GF-D8 (cell line): ENCODE results near the gene LAMB3.

Source experiments
- DNase-seq: peaks from one replicate; lab custom pipeline; 2025; lab: John Stamatoyannopoulos, UW

Gene LAMB3

GRCh38 chr1:209661071-209661470 is 8.8 kb upstream of the LAMB3 start:
- no peak for DNase-seq

GRCh38 chr1:209659909-209660308 is 7.7 kb upstream of the LAMB3 start:
- DNase-seq = peak; percentile 84

DNA sequence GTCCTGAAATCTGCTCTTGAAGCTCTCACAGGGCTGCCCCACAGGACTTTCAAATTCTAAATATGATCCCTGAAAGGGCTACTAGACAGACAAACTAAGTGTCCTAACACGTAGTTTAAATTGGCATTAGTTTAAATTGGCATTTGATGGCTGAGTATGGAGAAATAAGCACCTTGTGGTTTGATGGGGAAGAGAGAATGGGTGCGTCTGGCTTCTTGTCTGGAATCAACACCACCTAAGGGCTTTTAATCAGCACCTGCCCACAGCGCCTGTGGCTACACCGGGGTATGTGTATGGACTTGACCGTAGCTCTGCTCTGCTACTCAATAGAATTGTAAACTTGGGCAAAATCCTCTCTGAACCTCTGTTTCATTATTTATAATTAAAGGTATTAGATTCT is 5.7 kb upstream of the LAMB3 start:
- no peak for DNase-seq

DNA sequence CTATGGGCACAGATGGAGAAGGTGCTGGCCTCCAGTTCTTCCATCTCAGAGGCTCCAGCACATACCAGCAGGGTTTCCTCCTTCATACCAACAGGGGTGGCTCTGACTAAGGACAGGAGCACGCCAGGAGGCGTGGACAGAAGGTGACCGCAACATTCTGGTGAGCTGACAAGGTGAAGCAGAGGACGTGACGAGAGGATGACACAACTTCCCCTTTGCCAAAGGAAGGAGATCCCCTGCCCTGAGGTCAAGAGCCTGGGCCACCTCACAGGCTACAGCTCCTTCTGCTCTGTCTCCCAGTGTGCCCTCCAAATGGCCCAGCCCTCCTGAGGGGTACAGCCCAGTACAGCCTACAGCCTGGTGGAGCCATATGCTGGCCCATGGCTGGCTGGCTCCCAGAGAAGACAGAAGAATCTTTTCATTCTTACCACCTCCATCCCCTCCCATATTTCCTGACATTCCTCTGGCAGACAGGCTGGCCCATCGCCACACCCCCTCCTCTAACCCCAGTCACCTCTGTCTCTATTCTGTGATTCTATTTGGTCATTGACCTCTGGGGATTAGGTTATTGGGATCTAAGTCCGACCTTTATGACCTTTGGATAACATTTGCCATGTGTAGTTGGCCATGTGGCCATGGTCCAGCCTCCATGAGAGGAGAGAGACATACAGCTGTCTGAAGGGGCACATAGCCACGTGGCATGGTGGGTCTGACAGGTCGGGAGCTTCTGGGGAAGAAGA is 5.1 kb upstream of the LAMB3 start:
- no peak for DNase-seq

DNA sequence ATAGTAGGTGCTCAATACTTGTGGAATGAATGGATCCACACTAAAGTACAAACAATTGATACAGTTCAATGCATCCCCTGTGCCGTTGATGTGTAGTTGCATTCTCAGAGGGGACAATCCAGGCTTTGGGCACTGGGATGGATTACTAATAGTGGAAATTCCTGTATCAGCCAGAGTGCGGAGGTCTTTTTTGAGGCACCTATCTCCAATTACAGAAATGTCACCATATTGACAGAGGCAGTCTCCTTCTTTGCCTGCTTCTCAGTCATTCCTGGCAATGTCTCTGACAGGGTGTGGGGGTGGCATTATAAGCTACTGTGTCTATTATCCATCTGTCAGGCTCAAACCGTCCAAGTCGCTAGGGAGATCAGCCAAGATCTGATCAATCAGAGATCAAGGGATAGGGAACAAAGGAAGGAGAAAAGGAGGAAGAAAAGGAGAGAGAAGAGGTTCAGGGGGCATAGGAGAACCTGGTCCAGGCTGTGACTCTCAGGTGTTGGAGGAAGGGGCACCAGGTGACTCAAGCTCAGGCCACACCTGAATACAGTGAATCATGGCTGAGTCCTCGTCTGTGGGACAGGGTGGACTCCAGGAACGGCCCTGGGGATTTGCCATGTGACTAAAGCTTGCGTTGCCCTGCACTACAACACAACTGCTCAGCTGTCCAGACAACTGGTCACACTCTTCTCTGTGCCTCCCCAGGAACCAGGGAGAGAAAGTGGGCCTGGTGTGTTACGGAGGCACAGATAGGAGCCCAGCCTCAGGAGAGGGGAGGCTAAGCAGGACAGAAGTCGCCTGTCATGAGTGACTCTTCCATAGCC is 3.4 kb upstream of the LAMB3 start:
- DNase-seq = no peak

DNA sequence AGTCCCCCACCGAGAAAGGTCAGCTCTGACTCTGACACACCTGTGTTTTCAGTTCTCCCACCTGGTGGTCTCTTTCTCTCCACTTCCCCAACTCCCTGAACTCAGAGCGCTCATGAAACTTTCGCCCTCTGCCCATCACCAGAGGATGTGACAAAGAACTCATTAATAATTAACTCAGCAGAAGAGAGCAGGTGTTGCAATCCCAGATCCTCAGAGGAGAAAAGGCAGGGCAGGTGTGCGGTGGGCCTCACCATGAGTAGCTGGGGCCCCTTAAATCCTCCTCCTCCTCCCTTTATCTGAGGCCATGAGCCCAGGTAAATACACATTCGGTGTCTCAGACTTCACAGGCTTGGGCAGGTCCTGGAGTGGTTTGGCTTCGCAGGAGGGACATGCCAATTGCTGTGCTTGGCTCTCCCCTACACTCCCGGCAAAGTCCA is 1.7 kb upstream of the LAMB3 start:
- no peak for DNase-seq

GRCh38 chr1:209652873-209653401 is 712 bp upstream of the LAMB3 start:
- no peak for DNase-seq

GRCh38 chr1:209651138-209651587 is 1.1 kb downstream of the LAMB3 start:
- DNase-seq = no peak

GRCh38 chr1:209650454-209650853 is 1.8 kb downstream of the LAMB3 start:
- peak; percentile 57 for DNase-seq

GRCh38 chr1:209648931-209649776 is 3.1 kb downstream of the LAMB3 start:
- DNase-seq = peak; percentile 7

DNA sequence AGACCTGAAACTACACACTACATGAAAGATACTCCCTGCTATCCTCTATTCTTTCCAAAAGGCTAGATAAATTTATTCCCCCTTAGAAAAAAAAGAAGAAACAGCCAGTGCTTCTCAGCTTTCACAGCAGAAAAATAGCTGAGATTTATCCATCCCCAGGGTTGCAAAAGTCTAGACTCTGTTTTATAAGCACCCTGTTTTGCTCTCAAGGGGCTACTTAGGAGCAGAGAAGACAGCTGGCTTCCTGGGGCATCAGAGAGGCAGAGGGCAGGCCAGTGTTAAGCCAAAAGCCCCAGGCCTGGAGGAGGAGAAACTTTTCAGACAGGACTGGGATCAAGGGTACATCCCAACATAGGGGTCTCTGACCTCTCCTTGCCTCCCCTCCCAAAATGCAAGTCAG is 3.9 kb downstream of the LAMB3 start:
- DNase-seq = no peak

GRCh38 chr1:209647156-209647555 is 5.1 kb downstream of the LAMB3 start:
- no peak for DNase-seq

- no peak for DNase-seq
These were observed 5.7 kb downstream of the LAMB3 start for GRCh38 chr1:209646558-209646957.

- DNase-seq = no peak
These were observed 6.4 kb downstream of the LAMB3 start for GRCh38 chr1:209645574-209646452.

DNA sequence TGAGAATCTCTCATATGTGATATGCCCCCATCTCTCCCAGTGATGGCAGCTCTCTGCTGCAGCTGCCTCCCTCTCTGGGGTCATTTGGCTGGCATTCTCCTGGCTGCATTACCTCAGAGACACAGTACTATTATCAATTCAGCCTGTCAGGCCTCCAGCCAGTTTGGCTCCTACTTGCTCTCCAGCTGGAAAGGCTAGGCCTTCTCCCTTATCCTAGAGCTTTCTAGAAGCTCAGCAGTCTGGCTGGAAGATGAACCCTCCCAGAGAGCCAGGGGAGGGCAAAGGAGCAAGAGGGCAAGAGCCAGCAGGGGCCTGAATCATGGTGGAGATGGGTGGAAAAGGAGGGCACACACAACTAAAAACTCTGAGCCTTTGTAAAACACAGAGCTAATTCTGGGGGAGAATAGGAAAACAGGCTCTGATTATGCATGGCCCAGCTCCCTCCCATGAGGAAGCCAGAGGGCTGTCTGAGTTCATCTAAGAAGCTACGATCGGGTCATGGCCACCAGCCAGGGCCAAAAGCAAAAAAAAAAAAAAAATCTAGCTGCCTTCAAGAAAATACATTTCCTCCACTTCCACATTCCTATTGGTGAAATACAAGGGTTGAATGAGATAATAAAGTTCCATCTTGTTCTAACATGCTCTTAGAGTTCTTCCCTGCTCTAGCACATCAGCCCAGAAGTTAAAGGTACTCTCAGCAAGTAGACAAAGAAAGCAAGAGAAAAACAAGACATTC is 8.8 kb downstream of the LAMB3 start:
- DNase-seq = no peak

DNA sequence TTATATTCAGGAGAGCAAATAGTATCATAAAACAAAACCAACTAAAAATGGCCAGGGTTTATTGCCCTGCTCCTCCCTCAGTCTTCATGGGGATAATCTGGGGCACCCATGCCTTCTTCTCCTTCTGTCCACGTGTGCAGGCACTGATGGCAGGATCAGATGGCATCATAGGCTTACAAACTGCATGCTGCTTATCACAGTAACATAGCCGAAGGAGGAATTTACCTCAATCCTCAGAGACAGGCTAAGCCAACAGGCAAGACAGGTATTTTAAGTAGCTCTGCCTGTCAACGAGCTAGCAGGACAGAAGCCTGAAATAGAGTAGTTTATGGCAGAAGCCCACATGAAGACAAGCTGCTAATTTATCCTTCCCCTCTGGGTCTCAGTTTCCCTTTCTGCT is 9.4 kb downstream of the LAMB3 start:
- no peak for DNase-seq

GRCh38 chr1:209641832-209642172 is 10.4 kb downstream of the LAMB3 start:
- no peak for DNase-seq

- DNase-seq = no peak
These were observed 16.4 kb downstream of the LAMB3 start for GRCh38 chr1:209635850-209636249.

- DNase-seq = no peak
These were observed 18.1 kb downstream of the LAMB3 start for GRCh38 chr1:209634005-209634737.
